K562 (cell line): ENCODE measurements around the gene ANAPC13. TPM values are rescaled to one million over a fixed set of nuclear protein-coding genes. Genes with fewer than 3 reads are reported as not detected.

Experiments
- CGGBP1 ChIP-seq: fragments of 250-450 bp; sonication (Bioruptor Pico); IDR thresholded peaks from 2 replicates; pipeline ENCODE4 v1.9.0; 2021; ENCODE audit warnings: mild to moderate bottlenecking
- CHD4 ChIP-seq: fragments of 200-600 bp; sonication (generic); IDR thresholded peaks from 3 replicates; pipeline ENCODE4 v1.6.1; 2012; ENCODE audit warnings: low read depth, mild to moderate bottlenecking, mixed read lengths, low read length, inconsistent platforms; ENCODE audit not compliant: insufficient read depth, insufficient replicate concordance, poor library complexity, severe bottlenecking
- COPS2 ChIP-seq: fragments of 450-650 bp; conservative IDR thresholded peaks from 2 replicates; pipeline ENCODE4 v1.6.1; 2016; ENCODE audit warnings: mild to moderate bottlenecking, moderate library complexity
- HNRNPL ChIP-seq: fragments of 200-400 bp; formaldehyde crosslinking; IDR thresholded peaks from 2 replicates; pipeline ENCODE4 v1.6.1; 2017; ENCODE audit warnings: low read depth, mild to moderate bottlenecking, low read length
- MTA3 ChIP-seq: fragments of 450-650 bp; formaldehyde crosslinking; IDR thresholded peaks from 2 replicates; pipeline ENCODE4 v1.6.1; 2017; ENCODE audit warnings: mild to moderate bottlenecking, borderline replicate concordance
- PCBP1 ChIP-seq: fragments of 200-400 bp; formaldehyde crosslinking; IDR thresholded peaks from 2 replicates; pipeline ENCODE4 v1.6.1; 2018; ENCODE audit warnings: mild to moderate bottlenecking, low read depth, low read length; ENCODE audit not compliant: poor library complexity, severe bottlenecking
- RBM17 ChIP-seq: fragments of 200-400 bp; formaldehyde crosslinking; IDR thresholded peaks from 2 replicates; pipeline ENCODE4 v1.6.1; 2017; ENCODE audit warnings: low read depth, mild to moderate bottlenecking, low read length, borderline replicate concordance
- REST ChIP-seq, 2 experiments: fragments of 450-650 bp; formaldehyde crosslinking in 1 of 2; IDR thresholded peaks; 2 replicates each; pipeline versions ENCODE4 v1.4.0 to v1.6.1; 2014 to 2020; ENCODE audit warnings: mild to moderate bottlenecking in 2 of 2, borderline replicate concordance in 1 of 2, low read depth in 1 of 2
- RUNX1 ChIP-seq: sonication (generic); IDR thresholded peaks from 2 replicates; pipeline ENCODE4 v1.6.1; 2016; ENCODE audit warnings: antibody characterized with exemption, low read depth
- TBP ChIP-seq: optimal IDR thresholded peaks from 2 replicates; pipeline ENCODE3; 2011; ENCODE audit warnings: low read depth, low read length, improper control_type of control experiment
- TRIM24 ChIP-seq, 2 experiments: fragments of 450-650 bp; IDR thresholded peaks; 2 replicates each; pipeline ENCODE4 v1.6.1; 2016
- polyA plus RNA-seq, 8 experiments: library from polyadenylated mRNA; depleted of rRNA in 4 of 8; stranded (reverse) in 5 of 8; unstranded in 3 of 8; fragments of >200 nt; fragmentation: Nextera tagmentation in 2 of 8; fragmentation: Illumina TruSeq in 1 of 8; extraction: Ambion mirVana in 2 of 8; extraction: Trizol in 1 of 8; gene quantifications; 2 replicates each; pipeline versions ENCODE4 v1.2.1 to v1.2.3, GENCODE V29; 2011 to 2014; ENCODE audit warnings: inconsistent platforms in 1 of 8, missing spikeins in 1 of 8
- total RNA-seq, 7 experiments: library from RNA; depleted of rRNA in 6 of 7; stranded (reverse); fragments of >200 nt in 6 of 7; fragmentation: Illumina TruSeq in 2 of 7; extraction: Trizol in 2 of 7; gene quantifications; 2 replicates each; pipeline versions ENCODE4 v1.2.1 to v1.2.3, GENCODE V29; 2011 to 2021; ENCODE audit warnings: low replicate concordance in 1 of 7
- TF ChIP-seq, protein P1 (sequence below): fragments of 450-650 bp; IDR thresholded peaks from 2 replicates; pipeline ENCODE4 v1.6.1; 2014; ENCODE audit warnings: low read depth, mild to moderate bottlenecking, moderate library complexity, borderline replicate concordance
- TF ChIP-seq, protein P2 (sequence below): fragments of 250-450 bp; sonication (Bioruptor Pico); IDR thresholded peaks from 2 replicates; pipeline ENCODE4 v1.5.0; 2021; ENCODE audit warnings: mild to moderate bottlenecking, borderline replicate concordance

Gene ANAPC13
- total and polyA plus RNA-seq, 9 of the 15 experiments (the other 6 are each of a cell fraction or from before 2014, with no cell fraction given): 48.5 to 238 (median 68.5) TPM

- TF ChIP-seq, protein P1, sequence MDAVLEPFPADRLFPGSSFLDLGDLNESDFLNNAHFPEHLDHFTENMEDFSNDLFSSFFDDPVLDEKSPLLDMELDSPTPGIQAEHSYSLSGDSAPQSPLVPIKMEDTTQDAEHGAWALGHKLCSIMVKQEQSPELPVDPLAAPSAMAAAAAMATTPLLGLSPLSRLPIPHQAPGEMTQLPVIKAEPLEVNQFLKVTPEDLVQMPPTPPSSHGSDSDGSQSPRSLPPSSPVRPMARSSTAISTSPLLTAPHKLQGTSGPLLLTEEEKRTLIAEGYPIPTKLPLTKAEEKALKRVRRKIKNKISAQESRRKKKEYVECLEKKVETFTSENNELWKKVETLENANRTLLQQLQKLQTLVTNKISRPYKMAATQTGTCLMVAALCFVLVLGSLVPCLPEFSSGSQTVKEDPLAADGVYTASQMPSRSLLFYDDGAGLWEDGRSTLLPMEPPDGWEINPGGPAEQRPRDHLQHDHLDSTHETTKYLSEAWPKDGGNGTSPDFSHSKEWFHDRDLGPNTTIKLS: peak; percentile 91
- 0 out of 4 replicates have a peak, but pooled peaks of 1 of the 2 experiments have one; percentile 10 for TF ChIP-seq TRIM24 (IDR thresholded peaks at IDR 0.05)
- TF ChIP-seq CGGBP1 (CRISPR knock-in tag): no peak
- TF ChIP-seq REST (IDR thresholded peaks at IDR 0.05; ENCODE audit: borderline replicate concordance): peak; percentile 45; the same call in 1 of the 2 replicates
- TF ChIP-seq REST (CRISPR knock-in tag; IDR thresholded peaks at IDR 0.05; ENCODE audit: low read depth): no peak
- no peak for TF ChIP-seq COPS2
- peak; percentile 52 for TF ChIP-seq PCBP1
- 0 out of 2 replicates have a peak, but pooled peaks have one; percentile 22 for TF ChIP-seq MTA3
- TF ChIP-seq TBP: peak; percentile 70
- TF ChIP-seq HNRNPL: peak; percentile 54; the same call in 1 of the 2 replicates
- no peak for TF ChIP-seq RBM17
- TF ChIP-seq RUNX1: no peak
- no peak for TF ChIP-seq CHD4
- TF ChIP-seq, protein P2, sequence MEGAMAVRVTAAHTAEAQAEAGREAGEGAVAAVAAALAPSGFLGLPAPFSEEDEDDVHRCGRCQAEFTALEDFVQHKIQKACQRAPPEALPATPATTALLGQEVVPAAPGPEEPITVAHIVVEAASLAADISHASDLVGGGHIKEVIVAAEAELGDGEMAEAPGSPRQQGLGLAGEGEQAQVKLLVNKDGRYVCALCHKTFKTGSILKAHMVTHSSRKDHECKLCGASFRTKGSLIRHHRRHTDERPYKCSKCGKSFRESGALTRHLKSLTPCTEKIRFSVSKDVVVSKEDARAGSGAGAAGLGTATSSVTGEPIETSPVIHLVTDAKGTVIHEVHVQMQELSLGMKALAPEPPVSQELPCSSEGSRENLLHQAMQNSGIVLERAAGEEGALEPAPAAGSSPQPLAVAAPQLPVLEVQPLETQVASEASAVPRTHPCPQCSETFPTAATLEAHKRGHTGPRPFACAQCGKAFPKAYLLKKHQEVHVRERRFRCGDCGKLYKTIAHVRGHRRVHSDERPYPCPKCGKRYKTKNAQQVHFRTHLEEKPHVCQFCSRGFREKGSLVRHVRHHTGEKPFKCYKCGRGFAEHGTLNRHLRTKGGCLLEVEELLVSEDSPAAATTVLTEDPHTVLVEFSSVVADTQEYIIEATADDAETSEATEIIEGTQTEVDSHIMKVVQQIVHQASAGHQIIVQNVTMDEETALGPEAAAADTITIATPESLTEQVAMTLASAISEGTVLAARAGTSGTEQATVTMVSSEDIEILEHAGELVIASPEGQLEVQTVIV: peak; percentile 79
These were observed at the start of gene ANAPC13, which contains the start of gene CEP63 (continued) for GRCh38 chr3:134485718-134486576.
